Omental fat pad (tissue), 4 donors: Measurements from ENCODE around the gene USP25. TPM values are rescaled to one million over a fixed set of nuclear protein-coding genes. Genes with fewer than 3 reads are reported as not detected.

Source experiments
- ATAC-seq: fragments of 150-250 bp; one replicate; pipeline ENCODE4 v1.9.1; 2016; ENCODE audit warnings: mild to moderate bottlenecking, moderate library complexity; ENCODE audit not compliant: low FRiP score
- DNase-seq: peaks from one replicate; pipeline ENCODE4 v3.0.0-alpha.2; 2019; ENCODE audit warnings: low spot score
- CTCF ChIP-seq, 3 donors: fragments of 450-650 bp; IDR thresholded peaks; one replicate each; pipeline ENCODE4 v1.5.1; 2016 to 2017; ENCODE audit warnings: antibody characterized with exemption in 3 of 3, mild to moderate bottlenecking in 3 of 3, moderate library complexity in 2 of 3
- total RNA-seq, 4 donors: library from RNA; depleted of rRNA; stranded (reverse); fragments of >200 nt; gene quantifications; one replicate each; pipeline ENCODE4 v1.1.0, GENCODE V29; 2016

USP25 gene
- total RNA-seq, 4 donors from 2014 or later, result 46.5 to 63.8 (median 59.0) TPM

GRCh38 chr21:15742052-15742670 lies 12.4 kb downstream of the USP25 start:
- ATAC-seq (no peak), DNase-seq (no peak)
- no peak for TF ChIP-seq CTCF (IDR thresholded peaks at IDR 0.05)

- TF ChIP-seq CTCF (IDR thresholded peaks at IDR 0.05), result no peak
- ATAC-seq (no peak), DNase-seq (no peak)
Observed at GRCh38 chr21:15742694-15743093, 12.9 kb downstream of the USP25 start.

- DNase-seq, result no peak
- ATAC-seq, result peak; percentile 10
Observed at GRCh38 chr21:15743593-15743992, 13.8 kb downstream of the USP25 start.

GRCh38 chr21:15744926-15745325 lies 15.1 kb downstream of the USP25 start:
- DNase-seq (no peak), ATAC-seq (no peak)
- TF ChIP-seq CTCF (IDR thresholded peaks at IDR 0.05), result no peak

More at GRCh38 chr21:15743593-15743992, 13.8 kb downstream of the USP25 start:
- TF ChIP-seq CTCF (IDR thresholded peaks at IDR 0.05), result no peak

- TF ChIP-seq CTCF (IDR thresholded peaks at IDR 0.05), result no peak
- ATAC-seq, result no peak
- no peak for DNase-seq
Observed at GRCh38 chr21:15748586-15748985, 18.8 kb downstream of the USP25 start.

- no peak for TF ChIP-seq CTCF (IDR thresholded peaks at IDR 0.05)
- ATAC-seq (no peak), DNase-seq (no peak)
Observed at GRCh38 chr21:15749082-15749860, 19.5 kb downstream of the USP25 start.

GRCh38 chr21:15749861-15750159 lies 20.0 kb downstream of the USP25 start:
- ATAC-seq (no peak), DNase-seq (no peak)
- TF ChIP-seq CTCF (IDR thresholded peaks at IDR 0.05), result no peak
